ENCODE data around the gene ITGAD. TPM values are rescaled to one million over a fixed set of nuclear protein-coding genes. Genes with fewer than 3 reads are reported as not detected.

Gene ITGAD
- total RNA-seq, 1 experiment from 2014 or later, result not detected

DNA sequence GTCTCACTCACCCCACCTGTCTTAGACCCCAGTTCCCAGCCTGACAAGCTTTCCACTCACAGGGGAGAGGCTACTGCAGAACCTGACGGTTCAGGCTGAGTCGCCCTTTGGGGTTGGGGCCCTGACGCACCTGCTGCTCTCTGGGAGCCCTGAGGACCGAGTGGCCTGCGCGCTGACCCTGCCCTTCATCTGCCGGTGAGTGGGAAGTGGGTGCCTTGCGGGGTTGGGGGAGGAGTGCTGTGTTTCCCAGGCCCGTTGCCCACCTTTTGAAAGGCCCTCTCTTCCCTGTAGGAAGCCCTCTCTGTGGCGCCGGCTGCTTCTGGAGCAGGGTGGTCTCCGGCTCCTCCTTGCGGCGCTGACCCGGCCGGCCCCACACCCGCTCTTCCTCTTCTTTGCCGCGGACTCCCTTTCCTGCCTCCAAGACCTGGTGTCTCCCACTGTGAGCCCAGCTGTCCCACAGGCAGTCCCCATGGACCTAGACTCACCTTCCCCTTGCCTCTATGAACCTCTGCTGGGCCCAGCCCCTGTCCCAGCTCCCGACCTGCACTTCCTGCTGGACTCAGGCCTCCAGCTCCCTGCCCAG is 72.7 kb downstream of the ITGAD start:
- POLR2A ChIA-PET (ENCODE audit: low non-redundant PET), result no interaction called here
- H3K9me3 ChIP-seq (ENCODE audit: low read depth, low read length, poor library complexity, severe bottlenecking), result no peaks in the 10 kb centered on the region
- TF ChIP-seq, protein P1, sequence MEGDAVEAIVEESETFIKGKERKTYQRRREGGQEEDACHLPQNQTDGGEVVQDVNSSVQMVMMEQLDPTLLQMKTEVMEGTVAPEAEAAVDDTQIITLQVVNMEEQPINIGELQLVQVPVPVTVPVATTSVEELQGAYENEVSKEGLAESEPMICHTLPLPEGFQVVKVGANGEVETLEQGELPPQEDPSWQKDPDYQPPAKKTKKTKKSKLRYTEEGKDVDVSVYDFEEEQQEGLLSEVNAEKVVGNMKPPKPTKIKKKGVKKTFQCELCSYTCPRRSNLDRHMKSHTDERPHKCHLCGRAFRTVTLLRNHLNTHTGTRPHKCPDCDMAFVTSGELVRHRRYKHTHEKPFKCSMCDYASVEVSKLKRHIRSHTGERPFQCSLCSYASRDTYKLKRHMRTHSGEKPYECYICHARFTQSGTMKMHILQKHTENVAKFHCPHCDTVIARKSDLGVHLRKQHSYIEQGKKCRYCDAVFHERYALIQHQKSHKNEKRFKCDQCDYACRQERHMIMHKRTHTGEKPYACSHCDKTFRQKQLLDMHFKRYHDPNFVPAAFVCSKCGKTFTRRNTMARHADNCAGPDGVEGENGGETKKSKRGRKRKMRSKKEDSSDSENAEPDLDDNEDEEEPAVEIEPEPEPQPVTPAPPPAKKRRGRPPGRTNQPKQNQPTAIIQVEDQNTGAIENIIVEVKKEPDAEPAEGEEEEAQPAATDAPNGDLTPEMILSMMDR (conservative IDR thresholded peaks at IDR 0.05; ENCODE audit: low read depth, low read length), result no peak
- TF ChIP-seq EZH2 (IDR thresholded peaks at IDR 0.05; ENCODE audit: borderline replicate concordance, low read depth, low read length, poor library complexity, severe bottlenecking), result no peak
- no peak for DNase-seq (ENCODE audit: low spot score)
- CTCF ChIA-PET, result no interaction called here
- H3K4me3 ChIP-seq (ENCODE audit: low read depth, low read length, poor library complexity, severe bottlenecking), result no peak overlapping the region
- intact Hi-C loops (cut with micrococcal nuclease; ENCODE audit: unreplicated experiment), result no loop called here
- H3K4me1 ChIP-seq (ENCODE audit: insufficient read depth, low read length, poor library complexity, severe bottlenecking), result no peaks in the 10 kb centered on the region
- no peaks in the 10 kb centered on the region for H3K36me3 ChIP-seq (ENCODE audit: insufficient read depth, low read length, poor library complexity, severe bottlenecking)
- no TSS peak for BruUV-seq (replicated peaks)
- H3K27me3 ChIP-seq (replicated peaks; ENCODE audit: insufficient read depth, low read depth, low read length, poor library complexity), result no peaks in the 10 kb centered on the region
- H3K27ac ChIP-seq (ENCODE audit: low read depth, low read length, poor library complexity, severe bottlenecking), result no peak overlapping the region

DNA sequence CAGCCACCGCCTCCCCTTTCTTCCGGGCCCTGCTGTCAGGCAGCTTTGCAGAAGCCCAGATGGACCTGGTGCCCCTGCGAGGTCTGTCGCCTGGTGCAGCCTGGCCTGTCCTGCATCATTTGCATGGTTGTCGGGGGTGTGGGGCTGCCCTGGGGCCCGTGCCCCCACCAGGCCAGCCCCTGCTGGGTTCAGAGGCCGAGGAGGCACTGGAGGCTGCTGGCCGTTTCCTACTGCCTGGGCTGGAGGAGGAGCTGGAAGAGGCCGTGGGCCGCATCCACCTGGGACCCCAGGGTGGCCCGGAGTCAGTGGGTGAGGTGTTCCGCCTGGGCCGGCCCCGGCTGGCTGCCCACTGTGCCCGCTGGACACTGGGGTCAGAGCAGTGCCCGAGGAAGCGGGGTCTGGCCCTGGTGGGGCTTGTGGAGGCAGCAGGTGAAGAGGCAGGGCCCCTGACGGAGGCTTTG is 73.3 kb downstream of the ITGAD start:
- Histone ChIP-seq H3K4me3 (ENCODE audit: low read depth, low read length, poor library complexity, severe bottlenecking) (no peak overlapping the region), H3K27ac (ENCODE audit: low read depth, low read length, poor library complexity, severe bottlenecking) (no peak overlapping the region), H3K36me3 (ENCODE audit: insufficient read depth, low read length, poor library complexity, severe bottlenecking) (no peaks in the 10 kb centered on the region), H3K9me3 (ENCODE audit: low read depth, low read length, poor library complexity, severe bottlenecking) (no peaks in the 10 kb centered on the region), H3K4me1 (ENCODE audit: insufficient read depth, low read length, poor library complexity, severe bottlenecking) (no peaks in the 10 kb centered on the region), H3K27me3 (replicated peaks; ENCODE audit: insufficient read depth, low read depth, low read length, poor library complexity) (no peaks in the 10 kb centered on the region)
- intact Hi-C loops (cut with micrococcal nuclease; ENCODE audit: unreplicated experiment), result no loop called here
- DNase-seq (ENCODE audit: low spot score), result no peak
- ChIA-PET POLR2A (ENCODE audit: low non-redundant PET) (no interaction called here), CTCF (no interaction called here)
- TF ChIP-seq, protein P1 (conservative IDR thresholded peaks at IDR 0.05; ENCODE audit: low read depth, low read length), result no peak
- no peak for TF ChIP-seq EZH2 (IDR thresholded peaks at IDR 0.05; ENCODE audit: borderline replicate concordance, low read depth, low read length, poor library complexity, severe bottlenecking)
- BruUV-seq (replicated peaks), result no TSS peak

DNA sequence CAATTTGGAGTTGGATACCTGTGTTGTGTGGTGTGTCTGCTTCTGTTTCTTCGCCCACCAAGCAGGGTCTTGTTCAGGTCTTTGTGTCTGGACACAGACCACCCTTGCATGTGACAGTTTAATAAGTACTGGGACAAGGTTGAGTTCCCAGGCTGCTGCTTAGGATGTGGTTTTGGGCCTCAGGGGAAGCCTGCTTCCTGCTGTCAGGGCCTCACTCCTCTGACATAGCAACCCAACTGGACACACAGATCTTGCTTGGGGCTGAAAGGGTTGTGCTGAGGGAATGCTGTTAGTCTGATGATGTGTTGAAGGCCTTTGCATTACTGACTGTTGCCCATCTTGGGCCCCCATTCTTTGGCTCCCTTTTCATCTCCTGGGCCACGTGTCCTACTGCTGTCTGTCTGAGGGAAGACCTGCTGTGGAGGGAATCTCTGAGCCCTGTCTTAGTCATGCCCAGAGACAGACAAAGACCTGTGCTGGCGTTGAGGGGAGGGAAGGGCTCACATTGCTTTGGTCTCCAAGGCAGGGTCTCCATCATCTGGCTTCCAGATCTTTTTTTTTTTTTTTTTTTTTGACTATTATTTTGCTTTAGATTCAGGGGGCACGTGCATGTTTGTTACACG is 74.1 kb downstream of the ITGAD start:
- TF ChIP-seq EZH2 (IDR thresholded peaks at IDR 0.05; ENCODE audit: borderline replicate concordance, low read depth, low read length, poor library complexity, severe bottlenecking), result no peak
- TF ChIP-seq, protein P1 (conservative IDR thresholded peaks at IDR 0.05; ENCODE audit: low read depth, low read length), result no peak
- Histone ChIP-seq H3K27ac (ENCODE audit: low read depth, low read length, poor library complexity, severe bottlenecking) (no peak overlapping the region), H3K4me1 (ENCODE audit: insufficient read depth, low read length, poor library complexity, severe bottlenecking) (no peaks in the 10 kb centered on the region), H3K9me3 (ENCODE audit: low read depth, low read length, poor library complexity, severe bottlenecking) (no peaks in the 10 kb centered on the region), H3K36me3 (ENCODE audit: insufficient read depth, low read length, poor library complexity, severe bottlenecking) (no peaks in the 10 kb centered on the region), H3K27me3 (replicated peaks; ENCODE audit: insufficient read depth, low read depth, low read length, poor library complexity) (no peaks in the 10 kb centered on the region), H3K4me3 (ENCODE audit: low read depth, low read length, poor library complexity, severe bottlenecking) (no peak overlapping the region)
- no TSS peak for BruUV-seq (replicated peaks)
- intact Hi-C loops (cut with micrococcal nuclease; ENCODE audit: unreplicated experiment), result no loop called here
- DNase-seq (ENCODE audit: low spot score), result no peak
- ChIA-PET CTCF (no interaction called here), POLR2A (ENCODE audit: low non-redundant PET) (no interaction called here)

Measured in A673 (cell line).